ENCODE data around the gene TAB3.

Gene TAB3

DNA sequence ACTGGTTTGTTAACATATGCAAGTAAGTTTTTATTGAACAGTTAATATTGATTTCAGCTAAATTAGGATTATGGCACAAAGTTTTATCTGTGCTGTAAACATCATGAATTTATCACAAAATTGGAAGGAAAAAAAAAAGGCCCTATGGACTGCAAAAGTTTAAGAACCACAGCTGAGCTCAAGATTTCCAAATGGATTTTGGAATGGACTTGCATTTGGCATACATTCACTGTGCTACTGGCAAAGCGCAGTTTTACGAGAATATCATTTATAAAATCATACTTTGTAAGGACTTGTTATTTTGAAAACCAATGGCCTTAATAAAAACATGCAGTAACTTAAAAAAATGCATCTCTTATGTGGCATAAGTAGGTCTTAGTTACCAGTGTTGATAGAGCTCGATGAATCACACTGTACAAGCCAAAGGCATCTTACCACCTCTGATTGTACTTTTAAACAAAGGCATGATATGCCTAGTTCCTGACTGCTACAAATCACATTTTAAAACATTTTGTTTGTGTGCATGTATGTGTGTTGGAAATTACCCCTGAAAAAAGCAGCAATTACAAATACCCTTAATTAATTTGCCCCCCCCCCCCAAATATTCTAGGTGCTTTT lies 58.6 kb downstream of the TAB3 start:
- Histone ChIP-seq H3K27me3 (replicated peaks; ENCODE audit: insufficient read depth, low read length) (no peaks in the 10 kb centered on the region), H2AFZ (ENCODE audit: low read length) (no peak overlapping the region), H4K20me1 (ENCODE audit: insufficient read depth, low read length) (no peaks in the 10 kb centered on the region), H3K79me2 (ENCODE audit: low read length) (no peaks in the 10 kb centered on the region), H3K9me2 (replicated peaks; ENCODE audit: insufficient read depth, low read length) (no peaks in the 10 kb centered on the region), H3K9ac (ENCODE audit: low read length) (no peak overlapping the region), H3K4me2 (ENCODE audit: low read depth, low read length) (peak overlapping the region; percentile 32; the same call in 1 of the 2 replicates), H3K36me3 (replicated peaks; ENCODE audit: insufficient read depth, low read length) (no peaks in the 10 kb centered on the region), H3F3A (ENCODE audit: insufficient read depth, low read length) (peaks cover 14% of the 10 kb centered on the region), H3K4me1 (ENCODE audit: low read length) (peaks cover 21% of the 10 kb centered on the region), H3K27ac (ENCODE audit: low read length) (peak overlapping the region; percentile 59; the same call in 1 of the 2 replicates), H3K4me3 (ENCODE audit: low read length) (no peak overlapping the region), H3K9me3 (replicated peaks; ENCODE audit: insufficient read depth, low read length) (no peaks in the 10 kb centered on the region)
- DNase-seq, result no peak
- TF ChIP-seq EZH2 (optimal IDR thresholded peaks at IDR 0.05; ENCODE audit: low read depth, low read length) (no peak), EZH2phosphoT487 (IDR thresholded peaks at IDR 0.05; ENCODE audit: low read length) (no peak)
- TF ChIP-seq, protein P1, sequence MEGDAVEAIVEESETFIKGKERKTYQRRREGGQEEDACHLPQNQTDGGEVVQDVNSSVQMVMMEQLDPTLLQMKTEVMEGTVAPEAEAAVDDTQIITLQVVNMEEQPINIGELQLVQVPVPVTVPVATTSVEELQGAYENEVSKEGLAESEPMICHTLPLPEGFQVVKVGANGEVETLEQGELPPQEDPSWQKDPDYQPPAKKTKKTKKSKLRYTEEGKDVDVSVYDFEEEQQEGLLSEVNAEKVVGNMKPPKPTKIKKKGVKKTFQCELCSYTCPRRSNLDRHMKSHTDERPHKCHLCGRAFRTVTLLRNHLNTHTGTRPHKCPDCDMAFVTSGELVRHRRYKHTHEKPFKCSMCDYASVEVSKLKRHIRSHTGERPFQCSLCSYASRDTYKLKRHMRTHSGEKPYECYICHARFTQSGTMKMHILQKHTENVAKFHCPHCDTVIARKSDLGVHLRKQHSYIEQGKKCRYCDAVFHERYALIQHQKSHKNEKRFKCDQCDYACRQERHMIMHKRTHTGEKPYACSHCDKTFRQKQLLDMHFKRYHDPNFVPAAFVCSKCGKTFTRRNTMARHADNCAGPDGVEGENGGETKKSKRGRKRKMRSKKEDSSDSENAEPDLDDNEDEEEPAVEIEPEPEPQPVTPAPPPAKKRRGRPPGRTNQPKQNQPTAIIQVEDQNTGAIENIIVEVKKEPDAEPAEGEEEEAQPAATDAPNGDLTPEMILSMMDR (IDR thresholded peaks at IDR 0.05; ENCODE audit: low read length), result no peak

DNA sequence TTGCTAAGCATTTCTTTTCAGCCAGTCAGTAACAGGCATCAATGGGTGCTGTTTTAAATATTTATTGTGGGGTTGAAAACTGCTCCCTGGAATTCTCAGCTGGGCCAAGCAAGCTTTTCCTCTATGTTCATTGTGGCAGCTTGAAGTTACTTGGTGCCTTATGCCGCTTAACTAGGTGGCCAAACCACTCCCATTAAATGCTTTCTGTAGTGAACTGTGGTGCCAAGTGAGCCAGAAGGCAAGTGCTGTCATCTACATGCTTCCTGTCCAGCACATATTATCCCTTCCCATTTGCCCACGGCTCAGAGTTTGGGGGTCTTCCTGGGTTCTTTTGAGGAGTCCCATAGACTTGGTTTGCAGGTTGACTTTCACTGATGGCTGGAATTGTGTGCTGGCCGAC lies 64.8 kb downstream of the TAB3 start:
- Histone ChIP-seq H3K4me3 (ENCODE audit: low read length) (no peak overlapping the region), H2AFZ (ENCODE audit: low read length) (no peak overlapping the region), H3F3A (ENCODE audit: insufficient read depth, low read length) (no peaks in the 10 kb centered on the region), H3K27me3 (replicated peaks; ENCODE audit: insufficient read depth, low read length) (no peaks in the 10 kb centered on the region), H3K4me2 (ENCODE audit: low read depth, low read length) (no peak overlapping the region), H3K27ac (ENCODE audit: low read length) (no peak overlapping the region), H3K9ac (ENCODE audit: low read length) (no peak overlapping the region), H3K36me3 (replicated peaks; ENCODE audit: insufficient read depth, low read length) (no peaks in the 10 kb centered on the region), H3K4me1 (ENCODE audit: low read length) (peaks cover 12% of the 10 kb centered on the region; the same call in 1 of the 2 replicates), H4K20me1 (ENCODE audit: insufficient read depth, low read length) (no peaks in the 10 kb centered on the region), H3K9me2 (replicated peaks; ENCODE audit: insufficient read depth, low read length) (no peaks in the 10 kb centered on the region), H3K79me2 (ENCODE audit: low read length) (no peaks in the 10 kb centered on the region), H3K9me3 (replicated peaks; ENCODE audit: insufficient read depth, low read length) (no peaks in the 10 kb centered on the region)
- no peak for TF ChIP-seq EZH2 (optimal IDR thresholded peaks at IDR 0.05; ENCODE audit: low read depth, low read length)
- TF ChIP-seq, protein P1 (IDR thresholded peaks at IDR 0.05; ENCODE audit: low read length), result no peak
- no peak for TF ChIP-seq EZH2phosphoT487 (IDR thresholded peaks at IDR 0.05; ENCODE audit: low read length)
- DNase-seq, result no peak

DNA sequence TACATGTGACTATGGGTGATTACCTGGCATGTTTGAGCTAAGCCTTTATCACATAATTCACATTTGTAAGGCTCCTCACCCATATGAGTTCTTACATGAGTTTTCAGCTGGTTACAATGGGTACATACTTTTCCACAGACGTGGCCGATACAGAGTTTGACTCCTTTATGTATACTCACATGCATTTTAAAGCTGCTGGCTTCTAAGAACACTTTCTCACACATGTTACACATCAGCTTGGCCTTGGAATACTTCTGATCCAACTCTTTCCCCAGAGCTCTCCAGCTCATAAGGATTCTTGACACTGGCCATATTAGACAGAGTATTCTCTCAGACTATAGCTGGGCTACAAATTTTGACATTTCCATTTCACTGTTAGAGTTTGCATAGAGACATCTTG lies 66.3 kb downstream of the TAB3 start:
- no peak overlapping the region for H3K4me3 ChIP-seq (ENCODE audit: low read length)
- no peak for TF ChIP-seq EZH2 (optimal IDR thresholded peaks at IDR 0.05; ENCODE audit: low read depth, low read length)
- TF ChIP-seq, protein P1 (IDR thresholded peaks at IDR 0.05; ENCODE audit: low read length), result no peak
- no peak for TF ChIP-seq EZH2phosphoT487 (IDR thresholded peaks at IDR 0.05; ENCODE audit: low read length)
- no peaks in the 10 kb centered on the region for H3F3A ChIP-seq (ENCODE audit: insufficient read depth, low read length)
- no peaks in the 10 kb centered on the region for H3K27me3 ChIP-seq (replicated peaks; ENCODE audit: insufficient read depth, low read length)
- H3K36me3 ChIP-seq (replicated peaks; ENCODE audit: insufficient read depth, low read length), result no peaks in the 10 kb centered on the region
- no peak for DNase-seq
- H3K9ac ChIP-seq (ENCODE audit: low read length), result no peak overlapping the region
- no peaks in the 10 kb centered on the region for H3K9me2 ChIP-seq (replicated peaks; ENCODE audit: insufficient read depth, low read length)
- no peak overlapping the region; the same call in 1 of the 2 replicates for H3K27ac ChIP-seq (ENCODE audit: low read length)
- no peak overlapping the region for H3K4me2 ChIP-seq (ENCODE audit: low read depth, low read length)
- H4K20me1 ChIP-seq (ENCODE audit: insufficient read depth, low read length), result no peaks in the 10 kb centered on the region
- no peaks in the 10 kb centered on the region for H3K9me3 ChIP-seq (replicated peaks; ENCODE audit: insufficient read depth, low read length)
- peaks cover 12% of the 10 kb centered on the region; the same call in 1 of the 2 replicates for H3K4me1 ChIP-seq (ENCODE audit: low read length)
- H2AFZ ChIP-seq (ENCODE audit: low read length), result no peak overlapping the region
- no peaks in the 10 kb centered on the region for H3K79me2 ChIP-seq (ENCODE audit: low read length)
